Lung microvascular endothelial cell (primary cell): ENCODE measurements around the gene ARSB. TPM values are rescaled to one million over a fixed set of nuclear protein-coding genes. Genes with fewer than 3 reads are reported as not detected.
"Not testable (repeated sequence)": the region's sequence is repeated elsewhere in the genome, so short reads cannot be mapped to it uniquely, and the experiment has no call there.

Experiments used
- DNase-seq, 2 donors: peaks; one replicate each; pipeline versions ENCODE4 v3.0.0 to v3.0.0-alpha.2; 2010; ENCODE audit warnings: low read depth in 2 of 2
- total RNA-seq: library from RNA; depleted of rRNA; stranded (reverse); fragments of >200 nt; gene quantifications from 2 replicates; pipeline ENCODE4 v1.2.1, GENCODE V29; 2014

Gene ARSB
- total RNA-seq, 1 donor from 2014 or later, result 11.7 TPM

DNA sequence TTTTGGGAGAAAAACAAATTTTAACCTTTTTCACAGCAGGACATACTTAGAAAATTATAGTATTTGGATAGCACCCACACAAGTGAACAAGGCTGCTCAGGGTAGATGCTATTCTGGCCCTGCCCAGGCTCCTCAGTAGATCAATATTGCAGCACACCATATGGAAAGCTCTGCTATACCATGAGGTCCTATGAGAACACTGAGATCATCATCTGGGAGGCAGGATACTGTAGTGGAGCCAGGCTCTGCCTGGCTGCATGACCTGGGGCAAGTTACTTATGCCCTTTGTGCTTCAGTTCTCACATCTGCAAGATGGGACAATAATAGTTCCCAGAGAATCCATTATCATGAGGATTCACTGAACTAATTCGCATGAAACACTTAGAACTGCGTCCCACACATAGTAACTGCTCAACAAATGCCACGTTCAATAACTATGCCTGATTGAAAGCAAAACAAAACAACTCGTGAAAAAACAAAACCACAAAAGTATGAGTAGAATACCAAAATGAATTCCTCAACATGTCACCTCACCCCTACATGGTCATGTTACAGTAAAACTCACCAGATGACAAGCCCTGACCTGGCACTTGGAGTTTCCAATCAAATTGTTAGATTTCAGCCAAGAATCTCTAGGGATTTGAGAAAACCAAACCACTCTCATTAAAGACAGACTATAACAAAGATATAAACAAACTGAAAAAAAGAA is 31.9 kb downstream of the ARSB start:
- no peak for DNase-seq

DNA sequence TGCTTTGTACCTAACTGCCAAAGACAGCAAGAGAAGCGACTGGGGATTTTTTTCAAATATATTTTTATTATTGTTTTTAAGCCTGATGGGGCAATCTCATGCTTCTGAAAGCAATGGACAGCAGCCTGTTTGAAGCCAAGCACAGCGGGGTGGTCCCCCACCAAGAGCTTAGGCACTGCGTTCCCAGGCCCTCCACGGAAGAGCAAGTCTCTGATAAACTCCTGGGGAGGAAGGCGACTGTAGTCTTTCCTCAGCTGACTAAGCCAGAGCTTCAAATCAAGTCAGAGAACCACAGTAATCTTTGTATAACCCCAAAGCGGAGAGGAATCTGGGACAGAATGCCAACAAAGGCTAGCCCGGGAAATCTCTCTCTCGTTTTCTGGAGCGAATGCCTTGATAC is 54.4 kb downstream of the ARSB start:
- DNase-seq, result no peak

DNA sequence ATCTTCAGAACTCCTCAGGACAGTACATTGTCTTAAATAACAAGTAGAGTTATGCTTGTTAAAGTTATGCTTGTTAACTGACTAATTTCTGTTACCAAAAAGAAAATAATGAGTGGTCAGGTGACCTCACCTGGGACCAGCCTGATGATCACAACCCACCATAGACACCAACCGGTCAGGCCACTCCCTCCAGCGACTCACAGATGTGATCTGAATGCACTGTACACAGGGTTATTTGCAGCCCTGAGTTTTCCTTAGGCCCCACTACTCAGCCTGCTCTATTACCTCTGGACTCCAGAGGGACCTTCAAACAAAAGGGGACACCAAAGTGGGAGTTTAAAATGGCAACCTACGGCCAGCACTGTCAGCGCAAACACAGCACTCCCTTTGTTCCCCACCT is 55.3 kb downstream of the ARSB start:
- no peak for DNase-seq

DNA sequence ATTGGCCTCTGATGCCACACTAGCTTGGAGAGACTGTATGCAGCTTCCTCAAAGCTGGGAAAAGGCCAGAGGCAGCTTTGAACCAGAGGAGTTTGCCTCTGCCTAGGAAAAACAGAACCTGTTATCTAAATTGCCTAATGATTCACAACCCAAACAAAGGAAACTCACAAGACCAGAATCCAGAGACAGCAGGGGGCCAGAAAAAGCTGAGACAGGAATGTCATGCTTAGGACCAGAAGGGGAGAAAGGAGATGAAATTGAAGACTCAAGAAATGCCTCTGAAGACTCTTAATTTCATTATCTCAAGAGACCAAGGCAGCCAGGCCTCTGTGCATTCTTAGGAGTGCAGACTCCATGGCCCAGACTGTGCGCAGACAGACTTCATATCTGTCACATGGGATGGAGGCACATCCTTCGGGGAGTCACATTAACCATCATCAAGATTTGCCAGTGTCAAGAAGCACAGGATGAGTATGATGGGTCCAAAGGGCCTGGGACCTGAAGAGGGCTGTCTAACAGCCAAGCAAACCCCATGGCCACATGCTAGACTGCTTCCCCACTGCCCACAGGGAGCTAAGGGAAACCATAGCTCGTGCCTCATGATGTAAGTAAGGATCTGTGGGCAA is 57.3 kb downstream of the ARSB start:
- peak in 1 of 2 donors; percentile 8 for DNase-seq

DNA sequence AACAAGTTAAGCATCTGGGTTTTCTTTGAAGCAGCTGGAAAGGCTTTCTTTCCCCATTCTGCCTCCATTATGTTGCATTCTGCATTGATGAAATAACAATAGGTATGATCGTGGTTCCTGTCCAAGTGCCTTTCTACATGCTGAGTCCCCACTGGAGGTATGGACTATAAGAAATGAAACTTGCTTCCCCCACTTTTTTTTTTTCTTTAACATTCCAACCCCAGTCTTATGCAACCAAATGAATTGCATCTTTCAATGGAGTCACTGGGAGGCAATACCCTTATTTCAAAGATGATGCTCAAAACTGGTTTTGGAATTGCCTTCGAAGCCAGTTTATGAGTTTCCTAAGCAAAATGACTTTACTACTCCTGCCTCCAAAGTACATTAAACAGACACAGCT is 58.9 kb downstream of the ARSB start:
- DNase-seq, result no peak

DNA sequence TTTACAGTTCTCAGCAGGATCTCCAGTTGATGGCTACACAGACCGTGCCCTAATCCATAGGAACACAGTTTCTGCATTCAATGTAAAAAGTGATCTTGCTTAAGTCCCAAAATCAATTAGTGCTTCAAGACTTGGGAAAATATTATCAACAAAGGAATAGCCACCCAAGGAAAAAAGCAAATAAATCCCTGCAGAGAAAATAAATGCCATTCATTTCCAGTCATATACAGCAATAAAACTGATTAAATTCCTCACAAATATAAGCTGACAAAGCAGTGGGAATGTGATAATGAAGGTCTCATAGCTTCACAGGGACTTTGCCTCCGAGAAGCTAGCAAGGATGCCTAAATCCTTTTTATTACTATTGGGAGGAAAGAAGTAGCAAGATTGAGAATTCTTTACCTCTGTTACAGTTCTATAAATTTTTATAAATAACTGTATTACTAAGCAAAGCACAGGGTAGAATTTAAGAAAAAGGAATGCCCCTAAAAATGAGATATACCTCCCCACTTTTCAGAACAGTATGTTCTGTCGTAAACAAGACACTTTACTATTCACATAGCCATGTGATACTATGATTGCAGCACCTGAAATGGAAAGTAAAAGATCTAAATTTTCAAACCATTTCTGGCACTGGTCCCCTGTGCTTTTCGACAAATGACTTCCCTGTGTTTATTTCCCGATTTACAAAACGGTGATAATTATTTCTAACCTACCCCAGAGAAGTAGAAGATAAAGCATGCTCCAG is 59.8 kb downstream of the ARSB start:
- peak in 1 of 2 donors; percentile 14 for DNase-seq

DNA sequence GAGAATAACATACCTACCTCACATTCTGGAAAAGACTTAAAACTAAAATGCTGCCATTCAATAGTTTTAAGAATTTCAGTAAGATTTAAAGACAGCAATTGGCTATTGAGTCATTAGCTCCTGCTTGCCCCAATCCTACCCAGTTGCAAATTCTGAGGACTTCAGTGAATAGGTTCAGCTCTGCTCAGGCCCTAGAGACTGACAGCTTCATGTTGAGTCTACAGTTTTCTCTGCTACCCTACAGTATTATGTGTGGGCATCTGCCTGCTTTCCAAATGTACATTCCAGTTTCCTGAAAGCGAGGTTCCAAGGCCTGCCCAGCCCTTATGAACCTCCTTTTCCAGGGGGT is 61.5 kb downstream of the ARSB start:
- no peak for DNase-seq

DNA sequence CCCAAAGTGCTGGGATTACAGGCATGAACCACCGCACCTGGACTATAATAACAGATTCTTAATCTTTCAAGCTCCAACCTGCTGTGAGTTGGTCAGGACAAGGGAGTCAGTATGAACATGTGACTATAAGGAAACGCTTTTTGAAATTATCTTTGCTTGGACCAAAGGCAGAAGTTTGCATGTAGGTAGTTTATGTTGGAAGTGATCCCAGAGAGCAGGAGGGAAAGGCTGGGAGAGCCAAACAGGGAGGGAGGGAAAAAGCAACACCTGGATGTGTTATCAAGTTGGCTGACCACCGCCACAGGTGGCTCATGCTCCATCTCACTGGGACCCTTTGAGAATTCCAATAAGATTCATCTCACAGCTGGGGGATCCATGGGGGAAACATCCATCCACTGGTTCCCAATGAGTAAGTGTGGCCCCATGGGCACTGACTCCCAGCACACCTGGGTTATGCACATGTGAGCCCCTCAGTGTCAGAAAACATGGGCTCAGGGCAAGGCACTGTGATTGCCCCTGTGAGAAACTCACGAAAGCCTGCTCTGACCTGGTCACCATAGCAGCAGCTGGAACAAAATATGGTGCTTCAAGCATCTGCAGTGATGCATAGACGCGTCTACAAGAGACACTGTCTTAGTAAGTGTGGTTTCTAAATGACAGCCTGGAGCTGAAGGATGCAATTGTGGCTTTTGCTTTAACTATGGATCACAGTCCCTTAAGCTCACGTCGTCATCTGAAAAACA is 62.1 kb downstream of the ARSB start:
- DNase-seq, result no peak

DNA sequence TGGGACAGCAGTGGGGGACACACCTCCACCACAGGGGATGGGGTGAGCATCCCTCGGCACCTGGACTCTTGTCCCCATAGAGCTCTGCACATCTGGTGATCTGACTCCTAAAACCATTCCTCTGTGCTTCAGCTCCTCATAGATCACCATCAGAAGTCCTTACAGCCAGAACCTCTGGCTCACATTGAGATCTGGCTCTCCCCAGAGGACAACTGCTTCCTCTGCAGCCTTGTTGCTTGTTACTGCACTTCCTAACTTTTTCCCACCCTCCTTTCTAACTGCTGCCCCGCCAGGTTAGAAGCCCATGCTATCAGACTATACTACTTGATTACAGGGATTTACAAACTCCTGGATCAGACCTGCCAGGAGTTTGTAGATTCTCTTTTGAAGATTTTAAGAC is 64.5 kb downstream of the ARSB start:
- DNase-seq, result peak; percentile 36 to 38

DNA sequence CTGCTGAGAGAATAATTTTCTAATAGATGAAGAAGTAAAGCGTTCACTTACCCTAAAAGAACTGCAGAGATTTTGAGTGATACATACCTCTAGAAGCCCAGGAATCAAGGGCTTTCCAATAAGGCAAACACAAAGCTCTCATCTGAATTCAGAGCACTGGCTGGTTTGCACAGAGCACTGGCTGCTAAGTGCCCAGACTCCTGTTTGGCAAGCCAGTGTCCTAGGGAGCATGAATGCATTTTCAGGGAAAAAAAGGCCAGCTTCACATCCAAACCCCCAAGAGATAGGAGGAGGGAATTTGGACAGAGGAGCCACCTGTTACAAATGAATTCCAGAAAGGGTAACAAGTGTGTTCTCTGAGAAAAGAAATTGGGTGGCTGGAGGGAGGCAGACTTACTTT is 65.3 kb downstream of the ARSB start:
- no peak for DNase-seq

DNA sequence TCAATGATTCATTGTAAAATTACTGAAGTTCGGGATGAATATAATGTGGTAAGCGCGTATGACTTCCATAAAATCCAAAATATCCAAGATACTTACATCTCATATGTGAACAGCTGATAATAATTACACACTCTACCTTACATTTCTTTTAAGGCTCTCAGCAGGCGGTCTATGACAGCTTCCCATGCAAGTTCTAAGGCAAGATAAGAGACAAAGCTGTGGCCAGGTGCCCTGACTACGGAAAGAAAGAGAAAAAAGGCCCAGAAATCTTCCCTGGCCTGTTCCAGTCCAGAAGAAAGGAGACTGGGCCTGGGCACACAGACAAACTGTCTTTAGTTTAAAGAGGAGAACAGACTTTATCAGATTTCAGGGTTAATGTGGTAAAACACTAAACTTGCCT is 69.1 kb downstream of the ARSB start:
- DNase-seq, result no peak

DNA sequence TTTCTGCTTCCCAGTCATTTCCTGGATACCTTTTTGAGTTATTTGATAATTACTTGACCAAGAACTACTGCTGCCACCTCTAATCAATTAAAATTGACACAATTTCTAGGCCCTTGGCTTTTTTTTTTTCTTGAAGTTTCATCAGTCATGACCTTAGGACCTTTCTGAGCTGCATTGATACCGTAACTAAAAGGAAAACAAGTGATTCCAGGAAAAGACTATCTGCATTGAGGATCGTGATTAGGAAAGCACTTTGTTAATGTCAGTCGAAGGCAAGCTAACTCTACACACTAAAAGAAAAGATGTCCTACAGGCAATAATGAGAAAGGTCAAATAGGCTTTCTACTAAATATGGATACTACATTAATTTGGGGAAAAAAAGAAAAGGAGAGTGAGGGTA is 69.9 kb downstream of the ARSB start:
- DNase-seq, result no peak

DNA sequence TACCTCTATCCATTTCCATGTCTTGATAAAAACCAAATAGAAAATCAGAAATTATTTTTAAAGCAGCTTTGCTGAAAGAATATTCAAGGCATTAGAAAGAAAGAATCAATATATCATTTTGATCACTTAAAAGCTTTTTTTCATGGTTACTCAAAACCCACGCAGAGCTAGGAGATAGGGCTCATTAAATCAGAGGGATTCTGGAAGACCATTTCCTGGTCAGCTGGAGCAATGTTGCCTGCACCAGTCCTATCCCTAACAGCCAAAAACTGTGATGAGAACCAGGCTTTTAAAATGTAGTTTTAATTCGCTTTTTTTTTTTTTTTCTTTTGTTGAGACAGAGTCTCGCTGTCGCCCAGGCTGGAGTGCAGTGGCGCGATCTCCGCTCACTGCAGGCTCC is 72.3 kb downstream of the ARSB start:
- no peak for DNase-seq

DNA sequence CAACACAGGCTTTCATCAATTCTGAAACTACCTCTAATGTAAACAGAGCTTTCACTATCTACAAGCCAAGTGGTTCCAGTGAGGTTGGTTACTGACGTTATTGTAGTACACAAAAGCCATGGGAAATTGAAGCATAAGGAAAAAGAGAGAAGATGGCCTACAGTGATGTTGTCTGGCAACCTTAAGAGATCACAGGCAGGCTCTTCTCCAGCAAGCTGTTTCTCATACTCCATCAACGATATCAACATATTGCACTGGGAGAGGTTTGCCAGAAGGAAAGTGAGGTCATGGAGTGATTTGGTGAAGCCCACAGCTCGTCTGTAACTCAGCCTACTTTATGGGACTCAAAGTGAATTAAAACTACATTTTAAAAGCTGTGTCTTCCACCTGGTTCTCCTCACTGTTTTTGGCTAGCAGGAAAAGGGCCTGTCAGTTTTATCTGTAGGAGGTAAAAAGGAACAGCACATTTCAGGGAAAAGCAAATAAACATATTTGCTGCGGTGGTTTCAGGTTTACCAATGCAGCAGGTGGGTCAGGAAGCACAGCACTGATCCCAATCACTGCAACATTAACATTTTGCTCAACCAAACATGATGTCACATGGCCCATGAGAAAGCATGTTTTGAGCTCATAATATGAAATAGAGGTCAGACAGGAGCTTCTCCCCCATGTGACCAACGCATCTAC is 72.9 kb downstream of the ARSB start:
- DNase-seq, result peak in 1 of 2 donors; percentile 8

DNA sequence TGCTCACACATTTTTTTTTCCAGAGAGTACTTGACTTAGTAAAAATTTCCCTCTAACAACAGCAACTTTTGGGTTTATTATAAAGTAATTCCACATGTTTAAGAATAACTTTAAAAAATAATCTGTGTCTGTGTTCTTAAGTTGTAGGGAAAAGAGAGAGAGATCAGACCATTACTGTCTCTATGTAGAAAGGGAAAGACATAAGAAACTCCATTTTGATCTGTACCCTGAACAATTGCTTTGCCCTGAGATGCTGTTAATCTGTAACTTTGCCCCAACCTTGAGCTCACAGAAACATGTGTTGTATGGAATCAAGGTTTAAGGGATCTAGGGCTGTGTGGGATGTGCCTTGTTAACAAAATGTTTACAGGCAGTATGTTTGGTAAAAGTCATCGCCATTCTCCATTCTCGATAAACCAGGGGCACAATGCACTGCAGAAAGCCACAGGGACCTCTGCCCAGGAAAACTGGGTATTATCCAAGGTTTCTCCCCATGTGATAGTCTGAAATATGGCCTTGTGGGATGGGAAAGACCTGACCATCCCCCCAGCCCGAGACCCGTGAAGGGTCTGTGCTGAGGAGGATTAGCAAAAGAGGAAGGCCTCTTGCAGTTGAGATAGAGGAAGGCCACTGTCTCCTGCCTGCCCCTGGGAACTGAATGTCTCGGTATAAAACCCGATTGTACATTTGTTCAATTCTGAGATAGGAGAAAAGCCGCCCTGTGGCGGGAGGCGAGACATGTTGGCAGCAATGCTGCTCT is 75.7 kb downstream of the ARSB start:
- DNase-seq, result not testable (repeated sequence)

DNA sequence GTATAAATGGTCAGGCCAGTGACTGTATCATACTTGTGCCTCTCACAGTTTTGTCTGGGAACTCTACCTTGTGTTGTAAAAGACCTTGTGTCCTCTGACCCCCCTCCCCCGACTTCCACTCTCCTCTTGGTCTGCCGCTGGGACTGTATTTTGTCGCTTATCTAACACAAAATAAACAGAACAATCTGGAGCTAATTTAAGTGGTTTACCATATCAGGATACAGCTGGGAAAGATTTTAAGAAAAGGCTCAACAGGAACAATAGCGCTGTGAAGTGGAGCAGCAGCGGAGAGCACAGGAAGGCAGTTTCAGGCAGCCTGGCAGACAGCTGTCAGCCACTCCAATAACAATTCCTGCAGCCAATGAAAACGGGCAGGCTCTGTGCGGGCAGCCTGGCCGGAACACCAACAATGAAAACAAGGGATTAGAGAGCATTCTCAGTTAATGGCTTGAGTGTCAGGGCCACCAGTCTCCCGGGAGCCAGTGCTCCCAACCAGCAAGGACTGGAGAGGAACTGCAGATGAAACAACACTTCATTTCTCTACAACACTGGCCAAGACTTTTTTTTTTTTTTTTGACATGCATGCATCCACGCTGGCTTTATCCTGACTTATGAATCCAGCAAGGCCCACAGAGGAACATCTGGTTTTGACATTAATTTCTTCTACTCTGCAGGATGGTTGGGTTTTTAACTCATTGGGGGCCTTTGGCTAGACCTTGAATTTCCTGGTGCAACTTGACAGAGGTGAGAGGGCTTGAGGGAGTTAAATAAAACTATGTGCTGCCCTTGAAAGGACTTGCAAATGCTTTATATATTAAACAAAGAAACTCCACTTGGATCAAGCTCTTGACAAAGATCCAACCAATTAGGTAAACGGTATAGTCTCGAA is 76.7 kb downstream of the ARSB start:
- peak; percentile 87 to 88 for DNase-seq

DNA sequence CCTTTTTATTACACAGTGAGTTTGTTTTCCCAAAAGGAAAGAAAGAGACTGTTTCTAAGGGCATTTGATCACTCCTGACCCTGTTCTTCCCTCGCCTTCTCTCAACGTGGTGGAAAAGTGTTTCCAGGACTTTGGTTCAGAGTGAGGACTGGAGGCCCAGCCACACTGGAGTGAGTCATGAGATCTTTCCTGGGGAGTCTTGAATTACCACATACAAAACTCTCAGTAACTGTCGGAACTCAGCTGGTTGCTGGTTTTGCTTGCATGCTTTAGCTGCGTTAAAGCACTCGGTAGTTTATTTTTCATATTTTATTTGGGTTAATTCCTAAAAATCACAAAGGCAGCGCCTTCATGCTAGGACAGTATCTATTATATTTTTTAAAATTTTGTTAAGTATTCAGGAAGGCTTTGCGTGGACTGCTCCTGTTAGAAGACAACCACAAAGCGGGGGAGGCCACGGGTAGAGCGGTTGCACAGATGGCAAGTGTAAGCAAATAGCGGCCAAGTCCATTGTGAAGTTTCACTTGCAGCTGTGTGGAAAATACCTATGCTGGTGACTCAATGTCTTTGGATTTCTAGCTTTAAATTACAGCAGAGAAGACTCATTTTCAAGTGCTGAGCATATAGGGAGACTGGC is 77.7 kb downstream of the ARSB start:
- peak in 1 of 2 donors; percentile 69 for DNase-seq

DNA sequence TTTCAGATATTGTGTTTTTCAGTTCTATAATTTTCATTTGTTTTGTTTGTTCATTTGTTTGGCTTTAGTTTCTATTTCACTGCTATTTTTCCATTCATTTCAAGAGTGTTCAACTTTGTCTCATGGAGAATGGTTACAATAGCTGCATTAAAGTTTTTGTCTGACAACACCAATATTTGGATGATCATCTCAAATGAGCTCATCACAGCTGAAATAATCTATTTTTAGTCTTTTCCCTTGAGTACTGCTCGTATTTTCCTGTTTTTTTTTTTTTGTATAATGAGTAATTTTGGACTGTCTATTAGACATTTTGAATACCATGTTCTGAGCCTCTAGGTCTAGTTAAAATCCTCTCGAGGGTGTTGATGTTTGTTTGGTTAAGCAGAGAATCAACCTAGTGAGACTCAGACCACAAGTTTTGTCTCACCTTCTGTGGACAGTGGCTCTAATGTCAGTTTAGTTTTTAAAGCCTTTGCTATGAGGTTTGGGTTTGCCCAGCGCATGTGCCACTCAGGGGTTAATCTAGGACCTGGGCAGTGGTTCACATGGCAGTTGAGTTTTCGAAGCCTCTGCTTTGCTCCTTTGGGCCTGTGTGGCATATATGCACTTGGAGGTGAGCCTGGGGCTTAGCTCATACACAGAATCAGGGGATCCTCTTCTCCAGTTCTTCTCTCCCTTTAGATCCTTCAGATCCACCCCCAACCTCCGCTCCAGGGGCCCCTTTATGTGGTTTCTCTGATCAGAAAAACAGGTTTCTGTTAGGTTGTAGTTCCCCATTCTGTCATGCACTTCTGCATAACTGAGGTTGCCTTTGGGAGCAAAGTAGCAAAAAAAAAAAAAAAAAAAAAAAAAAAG is 79.8 kb downstream of the ARSB start:
- no peak for DNase-seq
